GM21423 (cell line): ENCODE results near the gene TRIM38.

ENCODE experiments used
- ATAC-seq: cut with Tn5 transposase; IDR thresholded peaks from one replicate; pipeline ENCODE4 v1.9.1; 2021; ENCODE audit warnings: mild to moderate bottlenecking, moderate library complexity; ENCODE audit not compliant: unreplicated experiment

The TRIM38 gene

GRCh38 chr6:26025894-26026832 is 63.6 kb downstream of the TRIM38 start:
- peak; percentile 37 for ATAC-seq

DNA sequence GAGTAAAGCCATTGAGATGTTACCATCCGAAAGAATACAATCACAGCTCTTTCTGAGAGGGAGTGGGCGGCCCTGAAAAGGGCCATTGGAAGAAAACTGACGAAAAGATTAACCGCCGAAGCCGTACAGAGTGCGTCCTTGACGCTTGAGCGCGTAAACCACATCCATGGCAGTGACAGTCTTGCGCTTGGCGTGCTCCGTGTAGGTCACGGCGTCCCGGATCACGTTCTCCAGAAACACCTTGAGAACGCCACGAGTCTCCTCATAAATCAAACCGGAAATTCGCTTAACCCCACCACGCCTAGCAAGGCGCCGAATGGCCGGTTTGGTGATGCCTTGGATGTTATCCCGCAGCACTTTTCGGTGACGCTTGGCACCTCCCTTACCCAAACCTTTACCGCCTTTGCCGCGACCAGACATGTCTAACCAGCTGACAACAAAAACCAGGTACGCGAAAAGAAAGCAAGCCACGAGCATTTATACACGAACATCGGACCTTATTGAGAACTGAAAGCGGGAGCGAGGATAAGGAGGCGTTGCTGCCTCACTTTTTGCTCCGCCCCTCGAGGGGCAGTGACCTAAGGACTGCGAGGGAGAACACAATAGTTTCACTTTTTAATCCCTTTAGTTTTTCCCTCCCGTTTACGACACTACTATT is 64.4 kb downstream of the TRIM38 start:
- peak; percentile 42 for ATAC-seq

GRCh38 chr6:26027491-26028211 is 65.0 kb downstream of the TRIM38 start:
- no peak for ATAC-seq

GRCh38 chr6:26028212-26028745 is 65.7 kb downstream of the TRIM38 start:
- no peak for ATAC-seq

GRCh38 chr6:26028746-26029569 is 66.4 kb downstream of the TRIM38 start:
- no peak for ATAC-seq

DNA sequence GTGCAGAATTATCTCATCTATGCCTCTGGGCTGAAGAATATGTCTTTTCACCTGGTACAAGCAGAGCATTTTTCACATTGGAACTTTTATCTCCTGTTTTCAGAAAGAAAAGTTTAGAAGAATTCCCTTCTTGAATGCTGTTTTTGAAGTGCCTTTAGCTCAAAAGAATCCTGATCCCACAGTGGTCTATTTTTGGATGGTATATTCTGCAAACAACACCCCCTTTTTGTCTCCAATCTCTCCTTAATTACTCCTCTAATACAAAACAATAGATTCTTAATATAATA is 66.9 kb downstream of the TRIM38 start:
- ATAC-seq, result no peak

GRCh38 chr6:26029857-26030653 is 67.5 kb downstream of the TRIM38 start:
- ATAC-seq, result no peak

- no peak for ATAC-seq
These were observed 68.1 kb downstream of the TRIM38 start for GRCh38 chr6:26030716-26031115.

- ATAC-seq, result no peak
These were observed 68.6 kb downstream of the TRIM38 start for GRCh38 chr6:26031151-26031594.

GRCh38 chr6:26031595-26032339 is 69.2 kb downstream of the TRIM38 start:
- peak; percentile 52 for ATAC-seq

DNA sequence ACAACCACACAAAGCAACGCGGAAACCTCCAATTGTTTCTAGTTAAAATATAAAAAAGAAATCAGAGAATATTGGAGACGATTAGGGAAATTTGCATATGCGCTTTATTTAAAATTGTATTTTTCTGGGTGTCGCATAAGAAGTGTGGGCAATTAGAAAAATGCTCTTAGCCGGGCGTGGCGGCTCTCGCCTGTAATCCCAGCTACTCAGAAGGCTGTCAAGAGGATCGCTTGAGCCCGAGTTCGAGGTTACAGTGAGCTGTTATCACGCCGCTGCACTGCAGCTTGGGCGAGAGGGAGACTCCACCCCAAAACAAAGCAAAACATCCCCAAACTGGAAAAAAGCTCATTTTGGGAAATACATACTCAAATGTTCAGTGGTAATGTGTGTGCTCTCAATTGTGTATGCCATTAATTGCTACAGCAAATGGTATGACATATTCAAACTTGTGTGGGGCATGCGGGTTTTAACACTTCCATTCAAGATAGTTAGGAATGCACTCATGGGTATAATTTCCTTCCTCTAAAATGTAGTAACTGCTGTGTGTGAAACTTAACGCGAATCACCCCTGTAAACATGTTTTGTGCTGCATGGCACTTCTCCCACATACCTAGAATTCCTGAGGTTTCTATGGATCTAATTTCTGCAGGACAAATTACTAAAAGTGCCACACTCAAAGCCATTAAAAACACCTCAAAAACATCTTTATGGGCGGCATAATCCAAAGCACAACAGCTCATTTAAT is 69.9 kb downstream of the TRIM38 start:
- no peak for ATAC-seq

GRCh38 chr6:26033085-26033940 is 70.7 kb downstream of the TRIM38 start:
- ATAC-seq, result peak; percentile 50

DNA sequence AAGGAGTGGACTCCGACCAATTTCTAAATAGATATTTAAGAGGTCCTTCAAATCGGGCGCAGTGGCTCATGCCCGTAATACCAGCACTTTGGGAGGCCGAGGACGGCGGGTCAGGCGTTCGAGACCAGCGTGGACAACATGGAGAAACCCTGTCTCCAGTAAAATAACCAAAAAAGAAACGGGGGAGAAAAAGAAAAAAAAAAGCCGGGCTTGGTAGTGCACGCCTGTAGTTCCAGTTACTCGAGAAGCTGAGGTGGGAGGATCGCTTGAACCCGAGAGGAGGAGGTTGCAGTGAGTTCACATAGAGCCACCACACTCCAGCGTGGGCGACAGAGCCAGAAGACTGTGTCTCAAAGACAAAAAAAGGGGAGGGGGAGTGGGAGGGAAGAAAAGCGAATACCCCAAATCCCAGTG is 71.3 kb downstream of the TRIM38 start:
- ATAC-seq, result no peak

DNA sequence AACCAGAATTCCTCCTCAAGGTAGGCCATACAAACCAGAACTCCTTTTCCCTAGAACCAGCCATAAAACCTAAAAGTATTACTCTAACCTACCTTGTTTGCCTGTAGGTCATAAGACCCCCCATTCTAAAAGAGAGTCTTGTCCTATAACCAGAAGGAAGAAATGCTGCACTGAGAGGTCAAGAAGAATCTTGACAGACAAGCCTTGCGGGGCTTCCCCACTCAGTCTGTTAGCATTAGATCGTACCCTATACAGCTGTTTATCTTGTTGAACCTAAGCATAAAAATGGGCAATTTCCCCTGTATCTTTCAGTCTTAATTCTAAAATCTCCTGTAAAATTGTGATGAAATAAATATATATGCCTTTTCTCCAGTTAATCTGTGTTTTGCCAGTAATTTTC is 72.3 kb downstream of the TRIM38 start:
- no peak for ATAC-seq
